Activated CD8-positive, alpha-beta T cell treated with anti-CD3 and anti-CD28 coated beads, Interleukin-2, amount 10 ng/mL, durations not matched to agents 7 days and 5 days (primary cell): ENCODE measurements around the gene FOXL2NB. TPM values are rescaled to one million over a fixed set of nuclear protein-coding genes. Genes with fewer than 3 reads are reported as not detected.

Experiments used
- ATAC-seq: fragments of 150-1000 bp; cut with Tn5 transposase; one replicate; pipeline ENCODE4 v1.10.0; 2021; ENCODE audit warnings: moderate library complexity
- CTCF ChIA-PET: fragments of 350-600 bp; sonication (Branson Sonifier 250); formaldehyde crosslinking; loops from one replicate; lab custom pipeline; 2021; ENCODE audit warnings: antibody characterized with exemption; lab: Charles Lee
- POLR2A ChIA-PET: fragments of 350-600 bp; sonication (Branson Sonifier 250); formaldehyde crosslinking; loops from one replicate; lab custom pipeline; 2021; ENCODE audit warnings: antibody characterized with exemption; lab: Charles Lee
- DNase-seq: peaks from one replicate; pipeline ENCODE4 v3.0.0-alpha.2; 2020
- H3K27ac Mint-ChIP-seq: one replicate; pipeline ENCODE4 v1.8.0; 2021; ENCODE audit warnings: mild to moderate bottlenecking, mixed read lengths
- H3K27me3 Mint-ChIP-seq: one replicate; pipeline ENCODE4 v1.8.0; 2021; ENCODE audit warnings: low read depth, mixed read lengths
- H3K36me3 Mint-ChIP-seq: one replicate; pipeline ENCODE4 v1.8.0; 2021; ENCODE audit warnings: low read depth, mixed read lengths
- H3K4me1 Mint-ChIP-seq: one replicate; pipeline ENCODE4 v1.8.0; 2021; ENCODE audit warnings: low read depth, mixed read lengths
- H3K4me3 Mint-ChIP-seq: one replicate; pipeline ENCODE4 v1.8.0; 2021; ENCODE audit warnings: mild to moderate bottlenecking, mixed read lengths
- H3K9me3 Mint-ChIP-seq: one replicate; pipeline ENCODE4 v1.8.0; 2022; ENCODE audit warnings: mixed read lengths; ENCODE audit not compliant: insufficient read depth
- total RNA-seq, 2 experiments: library from RNA; stranded (reverse); gene quantifications; one replicate each; pipeline ENCODE4 v1.2.3, GENCODE V29; 2021

The FOXL2NB gene
- total RNA-seq, 2 experiments from 2014 or later, result not detected

GRCh38 chr3:138940446-138940845, 6.6 kb upstream of the FOXL2NB start:
- no peak overlapping the region for H3K4me3 Mint-ChIP-seq
- DNase-seq (no peak), ATAC-seq (no peak)
- CTCF ChIA-PET, result interaction anchor here (0.8 to 2.0 kb wide), 2 partner anchors 17 to 326 kb away, joined by 3 to 7 read pairs; no protein-coding TSS in a partner anchor
- peaks cover 4% of the 10 kb centered on the region for H3K36me3 Mint-ChIP-seq
- POLR2A ChIA-PET, result no interaction called here
- H3K4me1 Mint-ChIP-seq, result peaks cover 48% of the 10 kb centered on the region
- H3K27ac Mint-ChIP-seq, result no peak overlapping the region
- peaks cover 86% of the 10 kb centered on the region for H3K27me3 Mint-ChIP-seq
- no peaks in the 10 kb centered on the region for H3K9me3 Mint-ChIP-seq

GRCh38 chr3:138941259-138941885, 5.6 kb upstream of the FOXL2NB start:
- ATAC-seq, result no peak
- no peak for DNase-seq
- H3K36me3 Mint-ChIP-seq, result peaks cover 4% of the 10 kb centered on the region
- H3K27me3 Mint-ChIP-seq, result peaks cover 82% of the 10 kb centered on the region
- ChIA-PET POLR2A (no interaction called here), CTCF (interaction anchor here (1.0 to 2.0 kb wide), 3 partner anchors 9 to 18 kb away, joined by 3 to 7 read pairs (median 3); no protein-coding TSS in a partner anchor)
- no peak overlapping the region for H3K4me3 Mint-ChIP-seq
- H3K9me3 Mint-ChIP-seq, result no peaks in the 10 kb centered on the region
- H3K4me1 Mint-ChIP-seq, result peaks cover 40% of the 10 kb centered on the region
- H3K27ac Mint-ChIP-seq, result no peak overlapping the region

- ChIA-PET CTCF (interaction anchor here (0.7 to 1.2 kb wide), 2 partner anchors 8 to 27 kb away, joined by 3 read pairs; no protein-coding TSS in a partner anchor), POLR2A (no interaction called here)
- DNase-seq, result no peak
- no peak overlapping the region for H3K4me3 Mint-ChIP-seq
- no peak overlapping the region for H3K27ac Mint-ChIP-seq
- no peaks in the 10 kb centered on the region for H3K9me3 Mint-ChIP-seq
- H3K27me3 Mint-ChIP-seq, result peaks cover 79% of the 10 kb centered on the region
- peaks cover 39% of the 10 kb centered on the region for H3K4me1 Mint-ChIP-seq
- peaks cover 4% of the 10 kb centered on the region for H3K36me3 Mint-ChIP-seq
- ATAC-seq, result no peak
Observed at GRCh38 chr3:138942271-138942670, 4.7 kb upstream of the FOXL2NB start.

GRCh38 chr3:138942861-138943623, 4.0 kb upstream of the FOXL2NB start:
- ChIA-PET CTCF (interaction anchor here (1.2 kb wide), 1 partner anchor 27 kb away, joined by 3 read pairs; no protein-coding TSS in a partner anchor), POLR2A (no interaction called here)
- DNase-seq (no peak), ATAC-seq (no peak)
- Mint-ChIP-seq H3K27me3 (peaks cover 82% of the 10 kb centered on the region), H3K9me3 (no peaks in the 10 kb centered on the region), H3K36me3 (peaks cover 4% of the 10 kb centered on the region), H3K4me3 (no peak overlapping the region), H3K27ac (no peak overlapping the region), H3K4me1 (peaks cover 38% of the 10 kb centered on the region)

GRCh38 chr3:138943724-138944653, 3.0 kb upstream of the FOXL2NB start:
- Mint-ChIP-seq H3K36me3 (peaks cover 4% of the 10 kb centered on the region), H3K9me3 (no peaks in the 10 kb centered on the region), H3K27ac (peak overlapping the region; percentile 30), H3K4me3 (peak overlapping the region; percentile 25), H3K27me3 (peaks cover 82% of the 10 kb centered on the region), H3K4me1 (peaks cover 30% of the 10 kb centered on the region)
- DNase-seq, result no peak
- no peak for ATAC-seq
- ChIA-PET POLR2A (no interaction called here), CTCF (interaction anchor here (1.0 to 2.6 kb wide), 2 partner anchors 9 to 28 kb away, joined by 5 to 18 read pairs; no protein-coding TSS in a partner anchor)

DNA sequence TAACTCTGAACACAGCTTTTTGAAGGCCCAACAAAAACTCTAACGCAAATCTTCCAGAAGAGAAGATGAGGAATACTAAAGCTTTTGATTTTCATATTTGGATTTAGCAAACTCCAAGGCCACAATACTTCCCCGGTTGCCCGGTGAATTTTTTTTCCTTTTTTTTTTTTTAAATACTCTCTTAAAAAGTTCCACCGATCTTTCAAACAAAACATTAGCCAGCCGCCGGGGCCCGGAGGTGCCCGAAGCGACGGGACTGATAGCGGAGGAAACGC, 2.4 kb upstream of the FOXL2NB start:
- Mint-ChIP-seq H3K9me3 (no peaks in the 10 kb centered on the region), H3K27me3 (peaks cover 82% of the 10 kb centered on the region), H3K4me1 (peaks cover 29% of the 10 kb centered on the region), H3K27ac (no peak overlapping the region), H3K4me3 (peak overlapping the region; percentile 25), H3K36me3 (peaks cover 4% of the 10 kb centered on the region)
- ChIA-PET POLR2A (no interaction called here), CTCF (interaction anchor here (1.0 to 2.6 kb wide), 2 partner anchors 9 to 29 kb away, joined by 5 to 18 read pairs; no protein-coding TSS in a partner anchor)
- ATAC-seq (no peak), DNase-seq (no peak)

DNA sequence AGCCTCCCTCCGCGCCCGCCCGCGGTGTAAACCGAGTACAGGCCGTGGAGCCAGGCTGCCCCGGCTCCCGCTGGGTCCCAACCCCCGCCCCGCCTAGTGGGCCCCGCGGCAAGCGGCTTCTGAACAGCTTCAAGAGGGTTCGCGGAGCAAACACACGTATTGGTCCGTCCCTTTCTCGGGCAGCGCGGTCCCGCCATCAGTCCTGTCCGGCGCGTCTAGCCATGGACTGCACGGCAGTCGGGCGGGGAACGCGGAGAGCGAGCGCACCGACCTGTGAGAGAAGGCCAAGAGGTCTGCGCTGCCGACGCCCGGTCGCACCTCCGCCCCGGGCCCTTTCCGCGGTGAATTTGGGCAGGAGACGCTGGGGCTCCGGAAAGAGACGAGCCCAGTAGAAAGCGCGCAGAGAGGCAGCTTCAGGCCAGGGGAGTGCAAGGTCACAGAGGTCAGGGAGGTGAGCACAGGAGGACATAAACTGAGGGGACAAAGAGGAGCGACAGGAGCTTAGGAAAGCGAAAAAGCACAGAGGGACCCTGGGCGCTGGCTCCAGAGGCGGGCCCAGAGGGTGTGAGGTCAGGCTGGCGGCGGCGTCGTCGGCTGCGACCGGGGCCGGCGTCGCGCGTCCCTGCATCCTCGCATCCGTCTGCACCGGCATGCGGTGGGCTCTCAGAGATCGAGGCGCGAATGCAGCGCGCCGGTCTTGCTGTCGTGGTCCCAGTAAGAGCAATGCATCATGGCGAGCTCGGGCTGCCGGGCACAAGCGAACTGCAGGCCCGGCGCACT, 1.9 kb upstream of the FOXL2NB start:
- ATAC-seq, result no peak
- Mint-ChIP-seq H3K4me1 (peaks cover 30% of the 10 kb centered on the region), H3K4me3 (peak overlapping the region; percentile 48), H3K9me3 (no peaks in the 10 kb centered on the region), H3K36me3 (peaks cover 4% of the 10 kb centered on the region), H3K27ac (peak overlapping the region; percentile 58), H3K27me3 (peaks cover 84% of the 10 kb centered on the region)
- ChIA-PET POLR2A (no interaction called here), CTCF (interaction anchor here (1.2 to 2.6 kb wide), 2 partner anchors 10 to 29 kb away, joined by 3 to 18 read pairs; no protein-coding TSS in a partner anchor)
- no peak for DNase-seq

- ATAC-seq (no peak), DNase-seq (no peak)
- H3K36me3 Mint-ChIP-seq, result peaks cover 4% of the 10 kb centered on the region
- ChIA-PET CTCF (interaction anchor here (0.9 to 2.6 kb wide), 4 partner anchors 10 to 30 kb away, joined by 3 to 18 read pairs (median 4); no protein-coding TSS in a partner anchor), POLR2A (no interaction called here)
- peaks cover 34% of the 10 kb centered on the region for H3K4me1 Mint-ChIP-seq
- H3K4me3 Mint-ChIP-seq, result peak overlapping the region; percentile 34
- H3K9me3 Mint-ChIP-seq, result no peaks in the 10 kb centered on the region
- peaks cover 84% of the 10 kb centered on the region for H3K27me3 Mint-ChIP-seq
- no peak overlapping the region for H3K27ac Mint-ChIP-seq
Observed at GRCh38 chr3:138945709-138946662, 1.0 kb upstream of the FOXL2NB start.

GRCh38 chr3:138947495-138948121, 591 bp downstream of the FOXL2NB start:
- Mint-ChIP-seq H3K27me3 (peaks cover 81% of the 10 kb centered on the region), H3K4me3 (peak overlapping the region; percentile 34), H3K27ac (no peak overlapping the region)

More at GRCh38 chr3:138947495-138948121, 591 bp downstream of the FOXL2NB start:
- no peak for ATAC-seq
- DNase-seq, result no peak
- H3K36me3 Mint-ChIP-seq, result peaks cover 4% of the 10 kb centered on the region
- ChIA-PET POLR2A (interaction anchor here (1.1 kb wide), 1 partner anchor 12 kb away, joined by 3 read pairs; no protein-coding TSS in a partner anchor), CTCF (interaction anchor here (0.6 to 1.3 kb wide), 4 partner anchors 11 to 465 kb away, joined by 3 to 5 read pairs (median 3); no protein-coding TSS in a partner anchor)
- H3K9me3 Mint-ChIP-seq, result no peaks in the 10 kb centered on the region
- H3K4me1 Mint-ChIP-seq, result peaks cover 34% of the 10 kb centered on the region
